Endodermal cell (in vitro differentiated cells): ENCODE results near the gene KCNA10. TPM values are rescaled to one million over a fixed set of nuclear protein-coding genes. Genes with fewer than 3 reads are reported as not detected.

ENCODE experiments used
- DNase-seq: peaks from one replicate; pipeline ENCODE4 v3.0.0-alpha.2; 2017
- H3K27ac ChIP-seq: 2 replicates; pipeline ENCODE4 v1.5.1; 2013; ENCODE audit warnings: mild to moderate bottlenecking, low read depth, low read length, moderate library complexity
- H3K27me3 ChIP-seq: 2 replicates; pipeline ENCODE4 v1.6.1; 2013; ENCODE audit warnings: mild to moderate bottlenecking, low read length, moderate library complexity; ENCODE audit not compliant: insufficient read depth, control insufficient read depth, poor library complexity, severe bottlenecking
- H3K36me3 ChIP-seq: 2 replicates; pipeline ENCODE4 v1.7.0; 2013; ENCODE audit warnings: mild to moderate bottlenecking, low read length, moderate library complexity; ENCODE audit not compliant: control insufficient read depth, insufficient read depth
- H3K4me1 ChIP-seq: one replicate; pipeline ENCODE4 v1.7.0; 2013; ENCODE audit warnings: low read length; ENCODE audit not compliant: control insufficient read depth, insufficient read depth
- H3K4me3 ChIP-seq: 2 replicates; pipeline ENCODE4 v1.5.1; 2013; ENCODE audit warnings: mild to moderate bottlenecking, low read length, moderate library complexity
- H3K9ac ChIP-seq: 2 replicates; pipeline ENCODE4 v1.6.1; 2013; ENCODE audit warnings: mild to moderate bottlenecking, low read length, moderate library complexity; ENCODE audit not compliant: poor library complexity, severe bottlenecking; ENCODE audit errors: extremely low read depth
- H3K9me3 ChIP-seq: 2 replicates; pipeline ENCODE4 v1.6.1; 2013; ENCODE audit warnings: mild to moderate bottlenecking, low read length, moderate library complexity; ENCODE audit not compliant: control insufficient read depth
- H3K27ac Mint-ChIP-seq: 2 replicates; pipeline ENCODE4 v1.8.0; 2020; ENCODE audit warnings: mixed read lengths
- H3K27me3 Mint-ChIP-seq: 2 replicates; pipeline ENCODE4 v1.8.0; 2021; ENCODE audit warnings: mild to moderate bottlenecking, mixed read lengths; ENCODE audit not compliant: insufficient read depth
- H3K36me3 Mint-ChIP-seq: 2 replicates; pipeline ENCODE4 v1.8.0; 2020; ENCODE audit warnings: low read depth, mixed read lengths
- H3K4me1 Mint-ChIP-seq: 2 replicates; pipeline ENCODE4 v1.8.0; 2020; ENCODE audit warnings: mixed read lengths
- H3K4me3 Mint-ChIP-seq: 2 replicates; pipeline ENCODE4 v1.8.0; 2020; ENCODE audit warnings: mild to moderate bottlenecking, moderate library complexity, mixed read lengths
- H3K9me3 Mint-ChIP-seq: 2 replicates; pipeline ENCODE4 v1.8.0; 2020; ENCODE audit warnings: mild to moderate bottlenecking, mixed read lengths
- CTCF ChIP-seq: fragments of 200-600 bp; sonication (generic); conservative IDR thresholded peaks from 2 replicates; pipeline ENCODE4 v1.5.0; 2021; ENCODE audit warnings: antibody characterized with exemption, mild to moderate bottlenecking
- WGBS, 2 experiments: methylation state at CpG; one replicate each; pipeline versions ENCODE4 v1.1.5 to v1.1.7; 2013; ENCODE audit warnings: missing lambda C conversion rate in 2 of 2, mixed read lengths in 1 of 2; ENCODE audit not compliant: insufficient coverage in 1 of 2, insufficient read length in 1 of 2; 5-methylcytosine and 5-hydroxymethylcytosine counted together
- total RNA-seq, 2 donors: library from RNA; stranded (reverse); fragmentation: NEBNext Ultra II Directional in 1 of 2; extraction: Animal tissue kit (Norgen Biotek cat#: 25700) in 1 of 2; gene quantifications; 2 replicates in 1 of 2; 3 replicates in 1 of 2; pipeline ENCODE4 v1.2.1, GENCODE V29; 2021

Gene KCNA10
- total RNA-seq, 2 donors from 2014 or later: not detected

GRCh38 chr1:110487726-110488125 is 31.2 kb downstream of the KCNA10 start:
- H3K36me3 Mint-ChIP-seq: no peaks in the 10 kb centered on the region
- no peak overlapping the region for H3K9ac ChIP-seq
- no peak overlapping the region for H3K27ac ChIP-seq
- H3K27ac Mint-ChIP-seq: no peak overlapping the region
- H3K27me3 Mint-ChIP-seq: peaks cover 19% of the 10 kb centered on the region
- H3K4me1 Mint-ChIP-seq: peaks cover 14% of the 10 kb centered on the region
- no peaks in the 10 kb centered on the region for H3K36me3 ChIP-seq
- no peak overlapping the region for H3K4me3 ChIP-seq
- no peaks in the 10 kb centered on the region for H3K9me3 ChIP-seq
- no peak overlapping the region for H3K4me3 Mint-ChIP-seq
- TF ChIP-seq CTCF: no peak
- peaks cover 15% of the 10 kb centered on the region for H3K27me3 ChIP-seq
- no peaks in the 10 kb centered on the region for H3K4me1 ChIP-seq
- WGBS, 2 experiments: 83 to 89% methylated on average over 7 to 8 of the region's 8 CpGs
- no peaks in the 10 kb centered on the region for H3K9me3 Mint-ChIP-seq
- no peak for DNase-seq

DNA sequence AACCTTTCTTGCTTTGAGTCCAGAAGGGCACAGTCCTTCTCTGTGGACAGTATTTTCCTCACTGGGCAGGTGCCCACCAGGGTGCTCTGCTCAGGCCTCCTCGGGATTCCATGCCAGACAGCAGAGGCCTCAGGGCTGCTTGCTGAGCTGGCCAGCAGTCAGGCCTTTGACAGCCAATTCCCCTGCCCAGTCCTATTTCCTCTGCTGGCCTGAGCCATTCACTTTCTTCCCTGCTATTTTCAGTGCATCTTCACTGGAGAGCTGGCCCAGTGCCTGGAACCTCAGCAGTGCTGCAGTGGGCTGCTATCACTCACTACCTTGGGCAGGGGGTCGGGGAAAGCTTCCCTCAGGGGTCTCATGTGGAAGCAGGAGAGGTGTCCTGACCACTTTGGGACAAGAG is 33.2 kb downstream of the KCNA10 start:
- no peak overlapping the region for H3K27ac Mint-ChIP-seq
- no peak for DNase-seq
- WGBS, 2 experiments: 42% methylated on average over 2 of the region's 2 CpGs; no CpG with 5 or more reads in 1 of the 2 experiments

GRCh38 chr1:110484801-110485200 is 34.2 kb downstream of the KCNA10 start:
- no peaks in the 10 kb centered on the region for H3K36me3 Mint-ChIP-seq
- H3K27me3 ChIP-seq: peaks cover 19% of the 10 kb centered on the region
- H3K27me3 Mint-ChIP-seq: peaks cover 26% of the 10 kb centered on the region
- H3K36me3 ChIP-seq: no peaks in the 10 kb centered on the region
- H3K4me3 Mint-ChIP-seq: no peak overlapping the region
- H3K27ac ChIP-seq: no peak overlapping the region
- peaks cover 7% of the 10 kb centered on the region for H3K4me1 ChIP-seq
- no peaks in the 10 kb centered on the region for H3K9me3 Mint-ChIP-seq
- no peak overlapping the region for H3K4me3 ChIP-seq
- peaks cover 32% of the 10 kb centered on the region for H3K4me1 Mint-ChIP-seq
- no peak for DNase-seq
- no peaks in the 10 kb centered on the region for H3K9me3 ChIP-seq
- no peak overlapping the region for H3K9ac ChIP-seq
- TF ChIP-seq CTCF: no peak
- H3K27ac Mint-ChIP-seq: no peak overlapping the region
- 93 to 98% methylated on average over 10 to 12 of the region's 12 CpGs for WGBS, 2 experiments

More for the DNA sequence above, 33.2 kb downstream of the KCNA10 start:
- Histone ChIP-seq H3K4me1 (peaks cover 2% of the 10 kb centered on the region), H3K27me3 (peaks cover 19% of the 10 kb centered on the region), H3K36me3 (no peaks in the 10 kb centered on the region), H3K27ac (no peak overlapping the region), H3K4me3 (no peak overlapping the region), H3K9ac (no peak overlapping the region), H3K9me3 (no peaks in the 10 kb centered on the region)
- no peak for TF ChIP-seq CTCF
- no peaks in the 10 kb centered on the region for H3K9me3 Mint-ChIP-seq
- H3K36me3 Mint-ChIP-seq: no peaks in the 10 kb centered on the region
- no peak overlapping the region for H3K4me3 Mint-ChIP-seq
- H3K27me3 Mint-ChIP-seq: peaks cover 26% of the 10 kb centered on the region
- peaks cover 27% of the 10 kb centered on the region for H3K4me1 Mint-ChIP-seq
